Measurements from ENCODE around the gene TRPV3. TPM values are rescaled to one million over a fixed set of nuclear protein-coding genes. Genes with fewer than 3 reads are reported as not detected.

Gene TRPV3
- total RNA-seq, 1 donor from 2014 or later, result 0.06 TPM

GRCh38 chr17:3547628-3548027, 10.0 kb downstream of the TRPV3 start:
- DNase-seq (ENCODE audit: extremely low read depth, low read depth, low spot score), result no peak

GRCh38 chr17:3546997-3547396, 10.6 kb downstream of the TRPV3 start:
- no peak for DNase-seq (ENCODE audit: extremely low read depth, low read depth, low spot score)

GRCh38 chr17:3546521-3546920, 11.1 kb downstream of the TRPV3 start:
- DNase-seq (ENCODE audit: extremely low read depth, low read depth, low spot score), result no peak

GRCh38 chr17:3545151-3545550, 12.5 kb downstream of the TRPV3 start:
- no peak for DNase-seq (ENCODE audit: extremely low read depth, low read depth, low spot score)

- DNase-seq (ENCODE audit: extremely low read depth, low read depth, low spot score), result no peak
Measured at GRCh38 chr17:3544365-3544764, 13.2 kb downstream of the TRPV3 start.

- no peak for DNase-seq (ENCODE audit: extremely low read depth, low read depth, low spot score)
Measured at GRCh38 chr17:3543453-3543852, 14.2 kb downstream of the TRPV3 start.

- no peak for DNase-seq (ENCODE audit: extremely low read depth, low read depth, low spot score)
Measured at GRCh38 chr17:3542410-3543088, 15.1 kb downstream of the TRPV3 start.

- no peak for DNase-seq (ENCODE audit: extremely low read depth, low read depth, low spot score)
Measured at GRCh38 chr17:3539881-3540540, 17.6 kb downstream of the TRPV3 start.

- DNase-seq (ENCODE audit: extremely low read depth, low read depth, low spot score), result no peak
Measured at GRCh38 chr17:3536716-3537115, 20.9 kb downstream of the TRPV3 start.

- DNase-seq (ENCODE audit: extremely low read depth, low read depth, low spot score), result no peak
Measured at GRCh38 chr17:3535253-3535995, 22.2 kb downstream of the TRPV3 start.

GRCh38 chr17:3534881-3535252, 22.7 kb downstream of the TRPV3 start:
- DNase-seq (ENCODE audit: extremely low read depth, low read depth, low spot score), result no peak

GRCh38 chr17:3533752-3534151, 23.9 kb downstream of the TRPV3 start:
- no peak for DNase-seq (ENCODE audit: extremely low read depth, low read depth, low spot score)

- no peak for DNase-seq (ENCODE audit: extremely low read depth, low read depth, low spot score)
Measured at GRCh38 chr17:3532859-3533142, 24.8 kb downstream of the TRPV3 start.

- no peak for DNase-seq (ENCODE audit: extremely low read depth, low read depth, low spot score)
Measured at GRCh38 chr17:3532106-3532858, 25.3 kb downstream of the TRPV3 start.

- DNase-seq (ENCODE audit: extremely low read depth, low read depth, low spot score), result no peak
Measured at GRCh38 chr17:3531266-3532101, 26.1 kb downstream of the TRPV3 start.

GRCh38 chr17:3529817-3530741, 27.5 kb downstream of the TRPV3 start:
- DNase-seq (ENCODE audit: extremely low read depth, low read depth, low spot score), result no peak

GRCh38 chr17:3528880-3529511, 28.6 kb downstream of the TRPV3 start:
- DNase-seq (ENCODE audit: extremely low read depth, low read depth, low spot score), result no peak

GRCh38 chr17:3528403-3528851, 29.2 kb downstream of the TRPV3 start:
- no peak for DNase-seq (ENCODE audit: extremely low read depth, low read depth, low spot score)

- DNase-seq (ENCODE audit: extremely low read depth, low read depth, low spot score), result no peak
Measured at GRCh38 chr17:3527896-3528295, 29.7 kb downstream of the TRPV3 start.
